Activated CD4-positive, alpha-beta memory T cell treated with anti-CD3 and anti-CD28 coated beads for 36 hours (primary cell): ENCODE results near the gene XRCC2. TPM values are rescaled to one million over a fixed set of nuclear protein-coding genes. Genes with fewer than 3 reads are reported as not detected.

Source experiments
- CTCF ChIA-PET: fragments of 350-600 bp; sonication (Branson Sonifier 250); formaldehyde crosslinking; loops from one replicate; lab custom pipeline; 2021; ENCODE audit warnings: antibody characterized with exemption, inconsistent platforms; lab: Charles Lee
- POLR2A ChIA-PET: fragments of 350-600 bp; sonication (Branson Sonifier 250); formaldehyde crosslinking; loops from one replicate; lab custom pipeline; 2021; ENCODE audit warnings: antibody characterized with exemption; lab: Charles Lee
- DNase-seq: peaks from one replicate; pipeline ENCODE4 v3.0.0-alpha.2; 2020
- H3K27ac Mint-ChIP-seq: one replicate; pipeline ENCODE4 v1.8.0; 2021; ENCODE audit warnings: mixed read lengths
- H3K27me3 Mint-ChIP-seq: one replicate; pipeline ENCODE4 v1.8.0; 2021; ENCODE audit warnings: mixed read lengths
- H3K36me3 Mint-ChIP-seq: one replicate; pipeline ENCODE4 v1.8.0; 2021; ENCODE audit warnings: mixed read lengths
- H3K4me1 Mint-ChIP-seq: one replicate; pipeline ENCODE4 v1.8.0; 2021; ENCODE audit warnings: low read depth, mixed read lengths
- H3K4me3 Mint-ChIP-seq: one replicate; pipeline ENCODE4 v1.8.0; 2021; ENCODE audit warnings: mild to moderate bottlenecking, mixed read lengths
- H3K9me3 Mint-ChIP-seq: one replicate; pipeline ENCODE4 v1.8.0; 2021; ENCODE audit warnings: mixed read lengths
- intact Hi-C: fragments of 100-400 bp; cut with micrococcal nuclease; formaldehyde crosslinking; loops from one replicate; pipeline ENCODE4 v1.15.1; 2023
- total RNA-seq, 2 experiments: library from RNA; stranded (reverse); gene quantifications; one replicate each; pipeline ENCODE4 v1.2.3, GENCODE V29; 2021

Gene XRCC2
- total RNA-seq, 2 experiments from 2014 or later: 13.6 to 15.0 TPM

GRCh38 chr7:152597507-152597906 lies 78.4 kb downstream of the XRCC2 start:
- ChIA-PET CTCF (no interaction called here), POLR2A (no interaction called here)
- intact Hi-C loops: no loop called here
- no peak overlapping the region for H3K4me3 Mint-ChIP-seq
- H3K27me3 Mint-ChIP-seq: peaks cover 2% of the 10 kb centered on the region
- H3K27ac Mint-ChIP-seq: no peak overlapping the region
- DNase-seq: no peak
- no peaks in the 10 kb centered on the region for H3K36me3 Mint-ChIP-seq
- no peaks in the 10 kb centered on the region for H3K4me1 Mint-ChIP-seq
- H3K9me3 Mint-ChIP-seq: no peaks in the 10 kb centered on the region

GRCh38 chr7:152596824-152597223 lies 79.1 kb downstream of the XRCC2 start:
- no peak for DNase-seq
- Mint-ChIP-seq H3K27me3 (peaks cover 2% of the 10 kb centered on the region), H3K9me3 (no peaks in the 10 kb centered on the region), H3K4me1 (no peaks in the 10 kb centered on the region), H3K4me3 (no peak overlapping the region), H3K27ac (no peak overlapping the region), H3K36me3 (no peaks in the 10 kb centered on the region)
- CTCF ChIA-PET: no interaction called here
- intact Hi-C loops: no loop called here
- POLR2A ChIA-PET: no interaction called here

Other genes starting within 250 kb of the XRCC2 start
- 10 to 100 TPM; 35.7 to 36.6 TPM for gene KMT2C, start 240.1 kb downstream of the XRCC2 start, total RNA-seq
- gene ACTR3B, start 83.6 kb upstream of the XRCC2 start, total RNA-seq: 1 to 10 TPM; 5.9 to 6.6 TPM